PC-3 (cell line): ENCODE results near the gene NAV2. TPM values are rescaled to one million over a fixed set of nuclear protein-coding genes. Genes with fewer than 3 reads are reported as not detected.

Experiments used
- ATAC-seq: fragments of 200-7000 bp; cut with Tn5 transposase; 2 replicates; pipeline ENCODE4 v1.9.1; 2020; ENCODE audit warnings: mild to moderate bottlenecking, moderate library complexity
- BruUV-seq: library from RNA; stranded (reverse); fragments of 400-500 nt; replicated peaks from 2 replicates; lab custom pipeline; 2021; lab: Mats Ljungman, UMichigan
- CTCF ChIA-PET: fragments of 300-600 bp; sonication (Branson Sonifier 250); formaldehyde crosslinking; loops from one replicate; lab custom pipeline; 2022; ENCODE audit warnings: antibody characterized with exemption; lab: Charles Lee
- POLR2A ChIA-PET: fragments of 300-600 bp; sonication (Branson Sonifier 250); formaldehyde crosslinking; loops from one replicate; lab custom pipeline; 2022; ENCODE audit warnings: antibody characterized with exemption; ENCODE audit not compliant: unreplicated experiment; lab: Charles Lee
- DNase-seq: peaks from one replicate; pipeline ENCODE4 v3.0.0-alpha.2; 2015
- H2AFZ ChIP-seq: fragments of 300-600 bp; sonication (generic); 2 replicates; pipeline ENCODE4 v1.6.0; 2016; ENCODE audit warnings: antibody characterized with exemption, low read length
- H3F3A ChIP-seq: fragments of 300-600 bp; sonication (generic); one replicate; pipeline ENCODE4 v1.6.0; 2017; ENCODE audit warnings: antibody characterized with exemption, low read length, control low read depth, mild to moderate bottlenecking; ENCODE audit not compliant: unreplicated experiment
- H3K27ac ChIP-seq: fragments of 300-600 bp; sonication (generic); 2 replicates; pipeline ENCODE4 v1.5.1; 2016; ENCODE audit warnings: mild to moderate bottlenecking, low read length
- H3K27me3 ChIP-seq: fragments of 300-600 bp; sonication (generic); 2 replicates; pipeline ENCODE4 v1.6.1; 2016; ENCODE audit warnings: low read length, mixed read lengths
- H3K36me3 ChIP-seq: fragments of 300-600 bp; sonication (generic); 2 replicates; pipeline ENCODE4 v1.6.1; 2016; ENCODE audit warnings: low read depth, mixed run types, low read length, mixed read lengths
- H3K4me1 ChIP-seq: fragments of 300-600 bp; sonication (generic); 2 replicates; pipeline ENCODE4 v1.5.1; 2016; ENCODE audit warnings: low read length; ENCODE audit not compliant: insufficient read depth
- H3K4me2 ChIP-seq: fragments of 300-600 bp; sonication (generic); 2 replicates; pipeline ENCODE4 v1.6.0; 2016; ENCODE audit warnings: low read length
- H3K4me3 ChIP-seq: fragments of 300-600 bp; sonication (generic); 2 replicates; pipeline ENCODE4 v1.5.1; 2016; ENCODE audit warnings: mild to moderate bottlenecking, low read length, mixed read lengths
- H3K79me2 ChIP-seq: fragments of 300-600 bp; sonication (generic); 2 replicates; pipeline ENCODE4 v1.6.1; 2017; ENCODE audit warnings: low read length, mixed read lengths
- H3K9ac ChIP-seq: fragments of 300-600 bp; sonication (generic); 2 replicates; pipeline ENCODE4 v1.6.0; 2016; ENCODE audit warnings: mild to moderate bottlenecking, low read length
- H3K9me2 ChIP-seq: fragments of 300-600 bp; sonication (generic); replicated peaks from 2 replicates; pipeline ENCODE4 v1.6.1; 2016; ENCODE audit warnings: mixed run types, low read length, mixed read lengths
- H3K9me3 ChIP-seq: fragments of 300-600 bp; sonication (generic); 2 replicates; pipeline ENCODE4 v1.6.1; 2016; ENCODE audit warnings: low read length, mixed read lengths
- H4K20me1 ChIP-seq: fragments of 300-600 bp; sonication (generic); 2 replicates; pipeline ENCODE4 v1.6.1; 2016; ENCODE audit warnings: low read length, mixed read lengths
- EZH2 ChIP-seq: fragments of 300-600 bp; sonication (generic); IDR thresholded peaks from one replicate; pipeline ENCODE4 v1.6.1; 2017; ENCODE audit warnings: antibody characterized with exemption, mild to moderate bottlenecking, low read length; ENCODE audit not compliant: unreplicated experiment
- EZH2phosphoT487 ChIP-seq: fragments of 300-600 bp; sonication (generic); IDR thresholded peaks from 2 replicates; pipeline ENCODE4 v1.6.1; 2018; ENCODE audit warnings: mild to moderate bottlenecking, antibody characterized with exemption, low read length, borderline replicate concordance
- intact Hi-C: fragments of 100-400 bp; cut with micrococcal nuclease; formaldehyde crosslinking; loops from 2 replicates; pipeline ENCODE4 v1.9.0; 2023
- total RNA-seq: library from RNA; depleted of rRNA; stranded (reverse); fragments of >200 nt; gene quantifications from 2 replicates; pipeline ENCODE4 v1.2.3, GENCODE V29; 2014
- TF ChIP-seq, protein P1 (sequence below): fragments of 300-600 bp; sonication (generic); conservative IDR thresholded peaks from 2 replicates; pipeline ENCODE4 v1.5.1; 2017; ENCODE audit warnings: antibody characterized with exemption, low read depth, mild to moderate bottlenecking, low read length

NAV2 gene
- total RNA-seq, 1 experiment from 2014 or later, result 10.4 TPM

DNA sequence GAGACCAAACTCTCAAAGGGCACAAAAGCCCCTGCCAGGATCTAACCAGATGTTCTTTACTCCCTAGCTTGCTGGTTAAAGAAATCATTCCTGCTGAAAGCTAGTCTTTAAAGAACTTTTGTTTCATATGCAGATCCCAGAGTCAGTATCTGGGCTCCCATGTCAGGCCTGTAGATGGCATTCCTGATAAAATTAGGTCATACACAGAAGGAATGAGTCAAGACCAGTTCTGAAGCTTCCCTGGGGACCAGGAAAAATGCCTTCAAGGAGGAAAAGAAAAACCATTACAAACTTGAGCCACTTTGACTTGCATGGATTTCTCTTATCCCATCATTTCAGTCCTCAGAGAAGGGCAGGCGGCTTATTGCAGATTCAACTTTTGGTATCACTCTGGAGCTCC lies 441.7 kb downstream of the NAV2 start:
- H3K4me2 ChIP-seq, result no peak overlapping the region
- peaks cover 34% of the 10 kb centered on the region for H3K27me3 ChIP-seq
- H3K4me1 ChIP-seq, result no peaks in the 10 kb centered on the region
- H3K79me2 ChIP-seq, result no peaks in the 10 kb centered on the region
- no peak overlapping the region for H3K9ac ChIP-seq
- H3K4me3 ChIP-seq, result no peak overlapping the region
- ATAC-seq (no peak; the same call in 1 of the 2 replicates), DNase-seq (peak; percentile 13)
- CTCF ChIA-PET, result no interaction called here
- TF ChIP-seq, protein P1, sequence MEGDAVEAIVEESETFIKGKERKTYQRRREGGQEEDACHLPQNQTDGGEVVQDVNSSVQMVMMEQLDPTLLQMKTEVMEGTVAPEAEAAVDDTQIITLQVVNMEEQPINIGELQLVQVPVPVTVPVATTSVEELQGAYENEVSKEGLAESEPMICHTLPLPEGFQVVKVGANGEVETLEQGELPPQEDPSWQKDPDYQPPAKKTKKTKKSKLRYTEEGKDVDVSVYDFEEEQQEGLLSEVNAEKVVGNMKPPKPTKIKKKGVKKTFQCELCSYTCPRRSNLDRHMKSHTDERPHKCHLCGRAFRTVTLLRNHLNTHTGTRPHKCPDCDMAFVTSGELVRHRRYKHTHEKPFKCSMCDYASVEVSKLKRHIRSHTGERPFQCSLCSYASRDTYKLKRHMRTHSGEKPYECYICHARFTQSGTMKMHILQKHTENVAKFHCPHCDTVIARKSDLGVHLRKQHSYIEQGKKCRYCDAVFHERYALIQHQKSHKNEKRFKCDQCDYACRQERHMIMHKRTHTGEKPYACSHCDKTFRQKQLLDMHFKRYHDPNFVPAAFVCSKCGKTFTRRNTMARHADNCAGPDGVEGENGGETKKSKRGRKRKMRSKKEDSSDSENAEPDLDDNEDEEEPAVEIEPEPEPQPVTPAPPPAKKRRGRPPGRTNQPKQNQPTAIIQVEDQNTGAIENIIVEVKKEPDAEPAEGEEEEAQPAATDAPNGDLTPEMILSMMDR, result no peak
- TF ChIP-seq EZH2 (no peak), EZH2phosphoT487 (no peak)
- H2AFZ ChIP-seq, result no peak overlapping the region
- intact Hi-C loops, result no loop called here
- H3K36me3 ChIP-seq, result no peaks in the 10 kb centered on the region
- no peak overlapping the region for H3K27ac ChIP-seq
- H3F3A ChIP-seq, result no peaks in the 10 kb centered on the region
- POLR2A ChIA-PET, result no interaction called here
- no TSS peak for BruUV-seq
- no peaks in the 10 kb centered on the region for H3K9me2 ChIP-seq
- no peaks in the 10 kb centered on the region for H3K9me3 ChIP-seq
- H4K20me1 ChIP-seq, result no peaks in the 10 kb centered on the region

GRCh38 chr11:20155683-20156279 lies 443.1 kb downstream of the NAV2 start:
- Histone ChIP-seq H3K9ac (no peak overlapping the region), H3K27ac (no peak overlapping the region), H2AFZ (no peak overlapping the region), H3K27me3 (peaks cover 40% of the 10 kb centered on the region), H3K4me1 (no peaks in the 10 kb centered on the region), H3K4me3 (no peak overlapping the region), H3K4me2 (no peak overlapping the region), H3F3A (no peaks in the 10 kb centered on the region), H3K9me2 (no peaks in the 10 kb centered on the region), H3K79me2 (no peaks in the 10 kb centered on the region), H4K20me1 (no peaks in the 10 kb centered on the region), H3K9me3 (no peaks in the 10 kb centered on the region), H3K36me3 (no peaks in the 10 kb centered on the region)
- no TSS peak for BruUV-seq
- TF ChIP-seq EZH2 (no peak), EZH2phosphoT487 (no peak)
- TF ChIP-seq, protein P1, result no peak
- DNase-seq, result no peak
- POLR2A ChIA-PET, result interaction anchor here (0.7 kb wide), 1 partner anchor 22 kb away, joined by 5 read pairs; no protein-coding TSS in a partner anchor
- intact Hi-C loops, result no loop called here
- ATAC-seq, result no peak
- CTCF ChIA-PET, result no interaction called here

GRCh38 chr11:20156280-20156875 lies 443.7 kb downstream of the NAV2 start:
- no peak for TF ChIP-seq EZH2phosphoT487
- no peak for TF ChIP-seq EZH2
- TF ChIP-seq, protein P1, result no peak
- DNase-seq (no peak), ATAC-seq (no peak)
- Histone ChIP-seq H2AFZ (no peak overlapping the region), H3K36me3 (no peaks in the 10 kb centered on the region), H3K79me2 (no peaks in the 10 kb centered on the region), H3K4me1 (no peaks in the 10 kb centered on the region), H3K9me3 (no peaks in the 10 kb centered on the region), H3K4me2 (no peak overlapping the region), H3K27ac (no peak overlapping the region), H3K9me2 (no peaks in the 10 kb centered on the region), H4K20me1 (no peaks in the 10 kb centered on the region), H3F3A (no peaks in the 10 kb centered on the region), H3K9ac (no peak overlapping the region), H3K27me3 (peaks cover 46% of the 10 kb centered on the region), H3K4me3 (no peak overlapping the region)
- ChIA-PET CTCF (no interaction called here), POLR2A (no interaction called here)
- no TSS peak for BruUV-seq
- intact Hi-C loops, result no loop called here
